PC-9 (cell line): Measurements from ENCODE around the gene TNFRSF12A.

ENCODE experiments used
- CTCF ChIP-seq: fragments of 200-600 bp; sonication (generic); conservative IDR thresholded peaks from 2 replicates; pipeline ENCODE4 v1.6.1; 2017; ENCODE audit warnings: mixed run types, antibody characterized with exemption, mild to moderate bottlenecking, moderate library complexity
- EZH2 ChIP-seq: fragments of 200-600 bp; sonication (generic); IDR thresholded peaks from 2 replicates; pipeline ENCODE4 v1.8.0; 2017; ENCODE audit warnings: antibody characterized with exemption, low read depth

- TF ChIP-seq EZH2 = no peak
- TF ChIP-seq CTCF = peak; percentile 61
These were observed 16.4 kb upstream of the TNFRSF12A start for GRCh38 chr16:3003582-3004270.
